IMR-90 (cell line): ENCODE results near the gene MAB21L2.

Experiments used
- CHD1 ChIP-seq: IDR thresholded peaks from 2 replicates; pipeline ENCODE4 v1.6.1; 2012; ENCODE audit warnings: low read depth, low read length, improper control_type of control experiment
- MAFK ChIP-seq: IDR thresholded peaks from 2 replicates; pipeline ENCODE4 v1.6.1; 2012; ENCODE audit warnings: low read depth, low read length, improper control_type of control experiment
- MAZ ChIP-seq: IDR thresholded peaks from 2 replicates; pipeline ENCODE4 v1.6.1; 2012; ENCODE audit warnings: low read depth, mild to moderate bottlenecking, low read length, improper control_type of control experiment, moderate library complexity, borderline replicate concordance
- MXI1 ChIP-seq: IDR thresholded peaks from 2 replicates; pipeline ENCODE4 v1.6.1; 2012; ENCODE audit warnings: low read depth, mild to moderate bottlenecking, low read length, moderate library complexity, borderline replicate concordance
- NFE2L2 ChIP-seq: fragments of 150-350 bp; IDR thresholded peaks from 2 replicates; pipeline ENCODE4 v1.6.1; 2016; ENCODE audit warnings: low read depth, mild to moderate bottlenecking, low read length
- POLR2A ChIP-seq: IDR thresholded peaks from 2 replicates; pipeline ENCODE4 v1.6.1; 2012; ENCODE audit warnings: mild to moderate bottlenecking, low read depth, low read length
- RAD21 ChIP-seq: IDR thresholded peaks from 2 replicates; pipeline ENCODE4 v1.6.1; 2012; ENCODE audit warnings: low read length, improper control_type of control experiment
- RCOR1 ChIP-seq: IDR thresholded peaks from 2 replicates; pipeline ENCODE4 v1.6.1; 2012; ENCODE audit warnings: mild to moderate bottlenecking, low read length, improper control_type of control experiment; ENCODE audit not compliant: insufficient replicate concordance
- RFX5 ChIP-seq: IDR thresholded peaks from 2 replicates; pipeline ENCODE4 v1.8.0; 2012; ENCODE audit warnings: low read depth, mild to moderate bottlenecking, low read length, moderate library complexity
- TF ChIP-seq, protein P1 (sequence below): conservative IDR thresholded peaks from 2 replicates; pipeline ENCODE4 v1.5.1; 2012; ENCODE audit warnings: mild to moderate bottlenecking, low read depth, low read length, improper control_type of control experiment
- TF ChIP-seq, protein P2 (sequence below): fragments of 150-350 bp; IDR thresholded peaks from 2 replicates; pipeline ENCODE4 v1.6.1; 2016; ENCODE audit warnings: low read depth, mild to moderate bottlenecking, low read length, moderate library complexity, borderline replicate concordance

DNA sequence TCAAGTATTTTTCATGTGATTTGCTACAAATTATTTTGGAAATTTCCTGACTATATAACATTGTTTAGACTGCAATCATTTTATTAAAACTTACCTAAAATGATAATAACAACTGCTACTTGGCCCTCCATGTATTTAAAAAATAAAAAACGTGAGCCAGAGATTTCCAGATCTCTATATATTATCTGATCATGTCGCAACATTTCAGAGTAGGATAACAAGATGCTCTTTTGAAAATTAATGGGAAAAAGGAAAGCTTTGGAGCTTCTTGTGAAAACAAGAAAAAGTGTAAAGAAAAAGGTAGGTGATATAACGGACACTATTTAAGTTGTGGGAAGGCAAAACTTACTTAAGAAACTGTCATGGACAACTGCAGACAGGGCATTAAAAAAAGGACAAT lies 14.9 kb upstream of the MAB21L2 start:
- TF ChIP-seq MAZ (no peak), RAD21 (no peak), NFE2L2 (no peak), RCOR1 (no peak), MAFK (no peak), CHD1 (no peak), POLR2A (no peak), RFX5 (no peak), MXI1 (no peak)
- TF ChIP-seq, protein P1, sequence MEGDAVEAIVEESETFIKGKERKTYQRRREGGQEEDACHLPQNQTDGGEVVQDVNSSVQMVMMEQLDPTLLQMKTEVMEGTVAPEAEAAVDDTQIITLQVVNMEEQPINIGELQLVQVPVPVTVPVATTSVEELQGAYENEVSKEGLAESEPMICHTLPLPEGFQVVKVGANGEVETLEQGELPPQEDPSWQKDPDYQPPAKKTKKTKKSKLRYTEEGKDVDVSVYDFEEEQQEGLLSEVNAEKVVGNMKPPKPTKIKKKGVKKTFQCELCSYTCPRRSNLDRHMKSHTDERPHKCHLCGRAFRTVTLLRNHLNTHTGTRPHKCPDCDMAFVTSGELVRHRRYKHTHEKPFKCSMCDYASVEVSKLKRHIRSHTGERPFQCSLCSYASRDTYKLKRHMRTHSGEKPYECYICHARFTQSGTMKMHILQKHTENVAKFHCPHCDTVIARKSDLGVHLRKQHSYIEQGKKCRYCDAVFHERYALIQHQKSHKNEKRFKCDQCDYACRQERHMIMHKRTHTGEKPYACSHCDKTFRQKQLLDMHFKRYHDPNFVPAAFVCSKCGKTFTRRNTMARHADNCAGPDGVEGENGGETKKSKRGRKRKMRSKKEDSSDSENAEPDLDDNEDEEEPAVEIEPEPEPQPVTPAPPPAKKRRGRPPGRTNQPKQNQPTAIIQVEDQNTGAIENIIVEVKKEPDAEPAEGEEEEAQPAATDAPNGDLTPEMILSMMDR: no peak
- TF ChIP-seq, protein P2, sequence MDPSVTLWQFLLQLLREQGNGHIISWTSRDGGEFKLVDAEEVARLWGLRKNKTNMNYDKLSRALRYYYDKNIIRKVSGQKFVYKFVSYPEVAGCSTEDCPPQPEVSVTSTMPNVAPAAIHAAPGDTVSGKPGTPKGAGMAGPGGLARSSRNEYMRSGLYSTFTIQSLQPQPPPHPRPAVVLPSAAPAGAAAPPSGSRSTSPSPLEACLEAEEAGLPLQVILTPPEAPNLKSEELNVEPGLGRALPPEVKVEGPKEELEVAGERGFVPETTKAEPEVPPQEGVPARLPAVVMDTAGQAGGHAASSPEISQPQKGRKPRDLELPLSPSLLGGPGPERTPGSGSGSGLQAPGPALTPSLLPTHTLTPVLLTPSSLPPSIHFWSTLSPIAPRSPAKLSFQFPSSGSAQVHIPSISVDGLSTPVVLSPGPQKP: no peak
